GM12872 (cell line): ENCODE measurements around the gene GZMM.

ENCODE experiments used
- TF ChIP-seq, protein P1 (sequence below): IDR thresholded peaks from 3 replicates; pipeline ENCODE4 v1.5.1; 2011; ENCODE audit warnings: low read depth, mild to moderate bottlenecking, low read length, moderate library complexity; ENCODE audit not compliant: insufficient read depth

Gene GZMM

DNA sequence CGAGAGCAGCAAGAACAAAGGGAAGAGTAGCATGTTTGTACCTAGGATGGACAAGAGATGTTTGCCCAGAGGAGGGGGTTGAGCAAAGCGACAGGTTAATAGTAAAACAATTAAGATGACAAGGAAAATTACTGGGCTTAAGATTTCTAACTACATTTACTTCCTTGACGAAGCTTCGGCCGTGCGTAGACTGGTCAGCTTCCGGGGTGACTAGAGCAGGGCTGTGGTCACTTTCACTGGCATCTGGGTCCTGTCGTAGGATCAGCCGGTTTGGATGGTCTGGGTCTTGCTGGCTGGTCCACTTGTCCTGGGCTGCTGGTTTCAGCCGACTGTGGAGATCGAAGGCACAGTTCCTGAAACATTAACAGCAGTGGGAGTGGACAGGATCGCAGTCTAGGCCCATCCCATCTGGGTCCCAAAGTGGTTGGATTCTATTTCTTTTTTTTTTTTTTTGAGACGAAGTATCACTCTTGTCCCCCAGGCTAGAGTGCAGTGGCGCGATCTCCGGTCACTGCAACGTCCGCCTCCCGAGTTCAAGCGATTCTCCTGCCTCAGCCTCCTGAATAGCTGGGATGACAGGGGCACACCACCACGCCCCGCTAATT, 23.5 kb downstream of the GZMM start:
- TF ChIP-seq, protein P1, sequence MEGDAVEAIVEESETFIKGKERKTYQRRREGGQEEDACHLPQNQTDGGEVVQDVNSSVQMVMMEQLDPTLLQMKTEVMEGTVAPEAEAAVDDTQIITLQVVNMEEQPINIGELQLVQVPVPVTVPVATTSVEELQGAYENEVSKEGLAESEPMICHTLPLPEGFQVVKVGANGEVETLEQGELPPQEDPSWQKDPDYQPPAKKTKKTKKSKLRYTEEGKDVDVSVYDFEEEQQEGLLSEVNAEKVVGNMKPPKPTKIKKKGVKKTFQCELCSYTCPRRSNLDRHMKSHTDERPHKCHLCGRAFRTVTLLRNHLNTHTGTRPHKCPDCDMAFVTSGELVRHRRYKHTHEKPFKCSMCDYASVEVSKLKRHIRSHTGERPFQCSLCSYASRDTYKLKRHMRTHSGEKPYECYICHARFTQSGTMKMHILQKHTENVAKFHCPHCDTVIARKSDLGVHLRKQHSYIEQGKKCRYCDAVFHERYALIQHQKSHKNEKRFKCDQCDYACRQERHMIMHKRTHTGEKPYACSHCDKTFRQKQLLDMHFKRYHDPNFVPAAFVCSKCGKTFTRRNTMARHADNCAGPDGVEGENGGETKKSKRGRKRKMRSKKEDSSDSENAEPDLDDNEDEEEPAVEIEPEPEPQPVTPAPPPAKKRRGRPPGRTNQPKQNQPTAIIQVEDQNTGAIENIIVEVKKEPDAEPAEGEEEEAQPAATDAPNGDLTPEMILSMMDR: no peak

DNA sequence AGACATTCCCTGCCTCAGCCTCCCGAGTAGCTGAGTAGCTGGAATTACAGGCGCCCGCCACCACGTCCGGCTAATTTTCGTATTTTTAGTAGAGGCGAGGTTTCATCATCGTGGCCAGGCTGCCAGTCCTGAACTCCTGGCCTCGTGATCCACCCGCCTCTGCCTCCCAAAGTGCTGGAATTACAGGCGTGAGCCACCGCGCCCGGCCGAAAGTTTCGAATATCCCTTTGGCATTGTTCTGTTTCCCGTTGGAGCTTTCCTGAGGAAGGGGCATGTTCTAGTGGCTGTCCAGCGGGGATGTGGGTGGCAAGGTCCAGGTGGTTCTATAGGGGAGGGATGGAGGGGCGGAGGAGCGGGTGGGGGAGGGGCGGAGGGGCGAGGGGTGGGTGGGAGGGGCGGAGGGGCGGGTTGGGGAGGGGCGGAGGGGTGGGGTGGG, 26.4 kb downstream of the GZMM start:
- TF ChIP-seq, protein P1: no peak

DNA sequence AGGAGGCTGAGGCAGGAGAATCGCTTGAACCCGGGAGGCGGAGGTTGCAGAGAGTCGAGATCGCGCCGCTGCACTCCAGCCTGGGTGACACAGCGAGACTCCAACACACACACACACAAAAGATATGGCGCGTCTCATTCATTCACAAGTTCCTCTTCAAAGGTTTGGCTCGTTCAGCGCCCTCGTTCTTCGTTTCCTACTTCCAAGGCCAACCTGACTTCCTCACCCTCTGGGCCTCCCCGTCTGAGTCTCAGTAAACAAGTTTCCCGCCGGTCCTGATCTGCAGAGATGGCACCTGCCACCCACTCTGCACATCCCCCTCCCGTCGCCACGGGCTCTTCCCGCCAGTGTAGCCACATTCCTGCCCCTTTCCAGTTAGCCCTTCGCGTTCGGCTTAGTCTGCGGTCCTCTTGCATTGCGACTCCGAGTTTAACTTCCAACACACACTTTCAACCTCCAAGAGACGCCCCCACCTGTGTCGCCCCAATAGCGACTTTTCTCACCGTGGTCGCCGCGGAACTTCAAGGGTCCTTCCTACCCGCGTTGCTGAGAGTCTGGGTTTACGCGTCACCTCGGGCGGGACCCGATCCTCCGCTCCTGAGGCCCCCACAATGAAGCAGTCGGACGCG, 27.2 kb downstream of the GZMM start:
- TF ChIP-seq, protein P1: no peak

DNA sequence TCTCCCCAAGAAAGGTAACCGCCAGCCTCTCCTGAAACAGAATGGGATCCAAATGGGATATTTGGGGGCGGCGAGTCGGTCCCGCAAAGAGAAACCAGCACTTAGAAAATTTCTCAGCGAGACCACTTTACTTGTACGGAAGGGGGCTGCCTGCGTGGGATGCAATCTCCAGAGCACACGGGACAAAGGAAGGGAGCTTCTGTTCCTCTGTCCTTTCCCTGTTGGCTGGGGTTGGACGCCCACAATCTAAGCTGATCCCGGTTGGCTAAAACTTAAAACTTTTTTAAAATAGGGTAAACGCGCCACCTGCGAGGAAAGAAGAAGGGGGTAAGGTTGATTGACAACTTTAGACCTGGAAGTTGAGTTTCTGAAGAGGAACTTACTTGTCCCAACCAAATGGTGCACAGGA, 27.7 kb downstream of the GZMM start:
- TF ChIP-seq, protein P1: no peak

DNA sequence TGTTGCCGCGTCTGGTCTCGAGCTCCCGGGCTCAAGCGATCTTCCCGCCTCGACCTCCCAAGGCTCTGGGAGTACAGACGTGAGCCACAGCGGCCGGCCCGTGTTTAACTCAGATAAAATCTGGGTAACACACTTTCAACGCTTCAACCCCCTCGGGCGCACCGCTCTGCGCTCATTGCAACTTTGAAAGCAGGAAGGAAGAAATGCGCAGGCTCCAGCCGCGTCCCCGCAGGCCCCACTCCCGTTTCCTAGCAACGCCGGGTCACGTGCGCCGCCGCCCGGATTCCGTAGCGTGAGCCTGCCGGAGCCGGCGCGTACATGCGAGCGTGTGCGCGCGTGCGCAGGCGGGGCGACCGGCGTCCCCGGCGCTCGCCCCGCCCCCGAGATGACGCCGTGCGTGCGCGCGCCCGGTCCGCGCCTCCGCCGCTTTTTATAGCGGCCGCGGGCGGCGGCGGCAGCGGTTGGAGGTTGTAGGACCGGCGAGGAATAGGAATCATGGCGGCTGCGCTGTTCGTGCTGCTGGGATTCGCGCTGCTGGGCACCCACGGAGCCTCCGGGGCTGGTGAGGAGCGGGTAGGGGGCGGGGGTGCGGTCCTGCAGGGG, 28.4 kb downstream of the GZMM start, which contains the start of gene BSG:
Gene BSG (plus strand): TSS at position 457 of the 603 bp plus-strand sequence. CDS start 39 bp downstream, at position 496.
- TF ChIP-seq, protein P1: no peak

DNA sequence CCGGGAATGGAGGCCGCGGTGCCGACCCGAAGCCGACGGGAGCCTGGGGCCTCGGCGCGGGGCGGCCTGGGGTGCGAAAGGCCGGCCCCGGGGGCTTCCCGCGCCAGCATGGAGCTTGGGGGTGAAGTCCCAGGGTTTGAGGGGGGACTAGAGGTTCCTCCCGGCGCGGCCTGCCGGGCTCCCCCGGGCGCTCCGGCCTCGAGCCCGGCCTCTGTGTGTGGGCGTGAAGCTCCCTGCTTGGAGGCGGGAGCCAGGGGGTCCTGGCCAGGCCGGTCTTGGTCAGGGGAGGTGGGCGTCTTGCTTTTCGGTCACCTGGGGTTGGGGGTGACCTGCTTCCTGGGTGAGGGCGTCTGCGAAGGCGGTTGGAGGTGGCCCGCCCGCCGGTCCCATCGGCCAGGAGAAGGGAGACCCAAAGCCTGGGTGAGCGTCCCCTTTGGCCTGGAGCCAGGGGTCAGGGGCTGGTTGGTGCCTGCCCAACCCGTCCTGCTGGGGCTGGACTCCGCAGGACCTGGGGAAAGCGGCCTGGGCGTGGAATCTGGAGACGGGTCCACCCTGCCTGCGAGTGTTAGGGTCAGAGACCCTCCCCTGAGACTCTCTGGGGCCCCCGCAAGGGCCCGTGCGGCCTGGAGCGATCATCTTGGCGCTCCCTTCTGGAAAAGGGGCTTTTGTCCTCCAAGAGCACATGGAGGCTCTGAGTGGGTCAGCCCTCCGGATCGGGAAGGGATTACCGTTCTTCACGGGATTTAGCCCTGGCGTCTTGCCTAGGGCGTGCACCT, 29.1 kb downstream of the GZMM start:
- TF ChIP-seq, protein P1: no peak

DNA sequence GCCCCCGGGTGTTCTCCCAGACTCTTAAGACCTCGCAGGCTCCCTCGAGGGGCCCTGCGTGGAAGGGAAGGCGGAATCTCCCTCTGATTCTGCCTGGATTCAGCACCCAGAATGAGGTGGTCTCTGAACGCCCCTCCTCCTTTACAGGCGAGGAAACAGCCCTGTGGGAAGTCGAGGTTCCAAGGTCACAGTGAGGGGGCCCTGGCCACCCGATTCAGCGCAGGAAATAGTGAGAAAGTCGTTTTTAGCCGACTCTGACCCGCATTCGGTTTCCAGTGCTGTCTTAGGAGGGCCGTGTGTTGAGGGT, 29.6 kb downstream of the GZMM start:
- TF ChIP-seq, protein P1: no peak
